ENCODE measurements around the gene CFAP73. TPM values are rescaled to one million over a fixed set of nuclear protein-coding genes. Genes with fewer than 3 reads are reported as not detected.

Gene CFAP73
- total and polyA plus RNA-seq, 2 of the 8 experiments (the other 6 are each of a cell fraction or from before 2014, with no cell fraction given): 0.45 to 0.56 TPM

DNA sequence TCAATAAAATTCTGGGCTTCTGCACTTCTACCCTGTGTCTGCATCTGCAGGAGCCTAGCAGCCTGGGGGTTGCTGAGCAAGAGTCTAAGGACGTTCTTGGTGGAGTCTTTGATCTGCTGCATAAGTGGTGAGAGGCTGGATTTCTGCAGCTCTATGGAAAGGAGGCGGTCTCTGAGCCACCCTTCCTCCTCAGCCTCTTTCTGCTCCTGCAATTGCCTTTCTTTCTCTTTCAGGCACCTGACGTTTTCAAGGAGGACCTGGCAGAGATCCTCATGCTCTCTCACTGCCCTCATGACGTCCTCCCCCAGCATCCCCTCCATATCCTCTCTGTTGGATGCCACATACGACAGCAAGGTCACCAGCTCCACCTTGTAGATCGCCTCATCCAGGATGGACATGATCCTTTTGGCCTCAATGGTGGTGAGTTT is 58.1 kb downstream of the CFAP73 start:
- ChIA-PET POLR2A (ENCODE audit: partially characterized antibody) (interaction anchor here (1.3 kb wide), 2 partner anchors 11 to 14 kb away, joined by 3 read pairs; no protein-coding TSS in a partner anchor), CTCF (ENCODE audit: partially characterized antibody) (interaction anchor here (1.9 kb wide), 1 partner anchor 11 kb away, joined by 10 read pairs; no protein-coding TSS in a partner anchor)

More for the DNA sequence above, 58.1 kb downstream of the CFAP73 start:
- no peaks in the 10 kb centered on the region for H3K79me1 ChIP-seq (ENCODE audit: low read depth, low read length)
- H3K23ac ChIP-seq (ENCODE audit: insufficient read length): no peak overlapping the region
- no peak overlapping the region for H3K4ac ChIP-seq (replicated peaks; ENCODE audit: insufficient read length, low read depth, low read length)
- H2AFZ ChIP-seq (ENCODE audit: low read length): no peak overlapping the region
- H3K79me2 ChIP-seq (ENCODE audit: control insufficient read depth in 1 of 2, insufficient read depth in 2 of 2, low read length in 2 of 2): no peaks in the 10 kb centered on the region
- H2AK5ac ChIP-seq (ENCODE audit: low read depth, low read length): no peak overlapping the region
- no peak overlapping the region for H4K5ac ChIP-seq (ENCODE audit: insufficient read length, low read depth, low read length)
- H3K9ac ChIP-seq (replicated peaks in 1 of 4; ENCODE audit: extremely low read depth in 1 of 4, low read depth in 3 of 4, low read length in 3 of 4): no peak overlapping the region
- no peak overlapping the region for H2BK15ac ChIP-seq (ENCODE audit: low read length)
- H2BK12ac ChIP-seq (ENCODE audit: low read depth, low read length): no peak overlapping the region
- H3K4me1 ChIP-seq (replicated peaks in 1 of 4; ENCODE audit: control insufficient read depth in 3 of 4, insufficient read depth in 4 of 4, low read length in 3 of 4): no peaks in the 10 kb centered on the region
- peak overlapping the region; percentile 63; the same call in 1 of the 2 replicates for H2BK20ac ChIP-seq (ENCODE audit: low read length)
- no peaks in the 10 kb centered on the region for H3K27me3 ChIP-seq (replicated peaks in 1 of 4; ENCODE audit: control insufficient read depth in 3 of 4, extremely low read depth in 1 of 4, insufficient read depth in 3 of 4, low read length in 3 of 4)
- no peak overlapping the region for H3K27ac ChIP-seq (ENCODE audit: low read depth, low read length)
- no peaks in the 10 kb centered on the region for H3K23me2 ChIP-seq (ENCODE audit: low read depth, low read length)
- no peaks in the 10 kb centered on the region for H3K36me3 ChIP-seq (ENCODE audit: control insufficient read depth in 2 of 4, insufficient read depth in 4 of 4, low read length in 3 of 4)
- H3K4me3 ChIP-seq (ENCODE audit: extremely low read depth in 1 of 4, insufficient read depth in 2 of 4, low read depth in 3 of 4, low read length in 4 of 4): no peak overlapping the region
- H3K4me2 ChIP-seq (ENCODE audit: insufficient read depth in 1 of 2, low read depth in 2 of 2, low read length in 2 of 2): no peak overlapping the region
- TF ChIP-seq POLR2AphosphoS5 (IDR thresholded peaks at IDR 0.05; ENCODE audit: low read depth, low read length) (no peak), EGR1 (IDR thresholded peaks at IDR 0.05; ENCODE audit: borderline replicate concordance, low read depth, low read length) (no peak), CEBPB (IDR thresholded peaks at IDR 0.05; ENCODE audit: low read depth, low read length) (no peak), KDM1A (IDR thresholded peaks at IDR 0.05; ENCODE audit: borderline replicate concordance, low read length) (no peak), ZNF274 (IDR thresholded peaks at IDR 0.05; ENCODE audit: borderline replicate concordance, extremely low read depth, low read length) (no peak), SRF (IDR thresholded peaks at IDR 0.05; ENCODE audit: low read depth, low read length) (no peak), RFX5 (IDR thresholded peaks at IDR 0.05; ENCODE audit: borderline replicate concordance, low read depth, low read length) (no peak), KDM4A (IDR thresholded peaks at IDR 0.05; ENCODE audit: low read depth, low read length, severe bottlenecking) (no peak), MAFK (IDR thresholded peaks at IDR 0.05; ENCODE audit: low read depth, low read length) (no peak), CBX5 (IDR thresholded peaks at IDR 0.05; ENCODE audit: low read depth, low read length) (no peak), CTBP2 (IDR thresholded peaks at IDR 0.05; ENCODE audit: borderline replicate concordance, insufficient read depth, insufficient read length, low read length) (no peak)
- no peaks in the 10 kb centered on the region for H4K20me1 ChIP-seq (replicated peaks in 1 of 2; ENCODE audit: control insufficient read depth in 1 of 2, insufficient read depth in 2 of 2, low read length in 2 of 2)
- no peak for FAIRE-seq
- no peak overlapping the region for H3K18ac ChIP-seq (ENCODE audit: extremely low read depth, low read length)
- no peak overlapping the region for H4K91ac ChIP-seq (replicated peaks; ENCODE audit: insufficient read length, low read length)
- WGBS, 2 experiments (ENCODE audit: extremely low coverage in 1 of 2, insufficient coverage in 1 of 2, insufficient read length in 1 of 2, insufficient replicate concordance in 2 of 2, low coverage in 1 of 2, low lambda C conversion rate in 2 of 2, missing lambda C conversion rate in 1 of 2): 87% methylated on average over 6 of the region's 6 CpGs; no CpG with 5 or more reads in 1 of the 2 experiments
- 0 out of 2 replicates have a peak overlapping the region, but pooled peaks have one; percentile 1 for H2BK5ac ChIP-seq (ENCODE audit: low read depth, low read length)
- no peaks in the 10 kb centered on the region; a peak in 1 of 4 replicates for H3K9me3 ChIP-seq (ENCODE audit: insufficient read depth in 2 of 2, low read depth in 1 of 2, low read length in 1 of 2)
- DNase-seq (ENCODE audit: low read depth in 1 of 2, low spot score in 2 of 2): no peak
- H2BK120ac ChIP-seq (replicated peaks; ENCODE audit: low read depth, low read length): no peak overlapping the region
- no peak overlapping the region for H3K56ac ChIP-seq (replicated peaks; ENCODE audit: insufficient read length, low read depth, low read length)
- H4K8ac ChIP-seq (ENCODE audit: extremely low read depth, insufficient read depth, low read length): no peak overlapping the region
- H3K14ac ChIP-seq (ENCODE audit: insufficient read length): no peak overlapping the region

Data from H1 (cell line).